Breast epithelium (tissue), 3 donors: ENCODE data around the gene CCDC47.

Experiments used
- POLR2A ChIP-seq: fragments of 450-650 bp; IDR thresholded peaks from one replicate; pipeline ENCODE4 v1.6.1; 2016; ENCODE audit warnings: antibody characterized with exemption, mild to moderate bottlenecking, moderate library complexity
- POLR2AphosphoS5 ChIP-seq, 3 donors: sonication (generic); formaldehyde crosslinking; IDR thresholded peaks; one replicate each; pipeline ENCODE4 v1.6.1; 2017; ENCODE audit warnings: antibody characterized with exemption in 3 of 3
- TF ChIP-seq, protein P1 (sequence below), 3 donors: fragments of 450-650 bp; IDR thresholded peaks; one replicate each; pipeline ENCODE4 v1.5.1; 2016 to 2017; ENCODE audit warnings: antibody characterized with exemption in 3 of 3, mild to moderate bottlenecking in 3 of 3, moderate library complexity in 3 of 3

DNA sequence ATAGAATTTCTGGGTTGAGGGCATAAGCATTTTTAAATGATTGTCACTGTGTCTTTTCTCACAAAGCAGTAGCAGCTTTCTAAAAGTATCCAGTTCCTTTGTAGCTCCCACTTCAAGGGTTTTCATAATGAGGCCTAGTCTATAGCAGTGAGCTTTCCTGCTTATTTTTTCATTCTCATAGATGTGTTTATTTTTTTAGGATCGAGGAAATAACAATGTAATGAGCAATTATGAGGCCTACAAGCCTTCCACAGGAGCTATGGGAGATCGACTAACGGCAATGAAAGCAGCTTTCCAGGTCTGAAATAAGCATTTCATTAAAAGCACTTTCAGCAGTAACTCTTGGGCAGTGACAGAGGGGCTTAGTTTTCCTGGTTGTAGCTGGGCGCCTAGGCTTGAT is 43.3 kb upstream of the CCDC47 start:
- TF ChIP-seq, protein P1, sequence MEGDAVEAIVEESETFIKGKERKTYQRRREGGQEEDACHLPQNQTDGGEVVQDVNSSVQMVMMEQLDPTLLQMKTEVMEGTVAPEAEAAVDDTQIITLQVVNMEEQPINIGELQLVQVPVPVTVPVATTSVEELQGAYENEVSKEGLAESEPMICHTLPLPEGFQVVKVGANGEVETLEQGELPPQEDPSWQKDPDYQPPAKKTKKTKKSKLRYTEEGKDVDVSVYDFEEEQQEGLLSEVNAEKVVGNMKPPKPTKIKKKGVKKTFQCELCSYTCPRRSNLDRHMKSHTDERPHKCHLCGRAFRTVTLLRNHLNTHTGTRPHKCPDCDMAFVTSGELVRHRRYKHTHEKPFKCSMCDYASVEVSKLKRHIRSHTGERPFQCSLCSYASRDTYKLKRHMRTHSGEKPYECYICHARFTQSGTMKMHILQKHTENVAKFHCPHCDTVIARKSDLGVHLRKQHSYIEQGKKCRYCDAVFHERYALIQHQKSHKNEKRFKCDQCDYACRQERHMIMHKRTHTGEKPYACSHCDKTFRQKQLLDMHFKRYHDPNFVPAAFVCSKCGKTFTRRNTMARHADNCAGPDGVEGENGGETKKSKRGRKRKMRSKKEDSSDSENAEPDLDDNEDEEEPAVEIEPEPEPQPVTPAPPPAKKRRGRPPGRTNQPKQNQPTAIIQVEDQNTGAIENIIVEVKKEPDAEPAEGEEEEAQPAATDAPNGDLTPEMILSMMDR (IDR thresholded peaks at IDR 0.05), result no peak
- TF ChIP-seq POLR2A (no peak), POLR2AphosphoS5 (IDR thresholded peaks at IDR 0.05) (no peak)
